ENCODE data around the gene ANKS1B.

The ANKS1B gene

DNA sequence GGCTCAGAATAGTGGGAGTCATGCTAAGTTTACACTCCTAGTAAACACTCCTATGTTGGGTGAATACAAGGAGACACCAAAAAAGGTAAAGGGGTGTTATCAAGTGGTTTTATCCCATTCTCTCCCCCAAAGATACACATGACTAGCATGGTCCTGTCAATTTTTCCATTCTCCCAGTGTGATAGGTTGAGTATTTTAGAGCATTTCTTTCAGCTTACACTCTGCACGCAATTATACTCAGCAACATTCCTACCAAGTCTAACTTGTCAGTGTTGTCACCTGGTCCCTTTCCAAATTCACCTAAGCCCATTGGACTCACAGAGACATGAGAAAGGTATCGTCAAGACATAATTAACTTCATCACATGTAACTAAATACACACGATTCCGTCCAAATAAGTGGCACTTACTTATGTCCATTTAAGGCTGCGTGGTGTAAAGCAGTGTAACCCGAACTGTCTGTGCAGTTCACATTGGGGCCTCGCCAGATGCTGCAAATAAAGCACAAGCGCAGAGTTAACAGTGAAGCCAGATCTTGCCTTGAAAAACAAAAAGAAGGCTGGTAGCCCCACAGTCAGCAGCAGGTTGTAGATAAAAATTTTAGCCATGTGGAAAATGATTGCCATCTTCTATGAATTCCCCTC lies 159.7 kb downstream of the ANKS1B start:
- POLR2A ChIA-PET (ENCODE audit: low non-redundant PET) = no interaction called here
- TF ChIP-seq, protein P1, sequence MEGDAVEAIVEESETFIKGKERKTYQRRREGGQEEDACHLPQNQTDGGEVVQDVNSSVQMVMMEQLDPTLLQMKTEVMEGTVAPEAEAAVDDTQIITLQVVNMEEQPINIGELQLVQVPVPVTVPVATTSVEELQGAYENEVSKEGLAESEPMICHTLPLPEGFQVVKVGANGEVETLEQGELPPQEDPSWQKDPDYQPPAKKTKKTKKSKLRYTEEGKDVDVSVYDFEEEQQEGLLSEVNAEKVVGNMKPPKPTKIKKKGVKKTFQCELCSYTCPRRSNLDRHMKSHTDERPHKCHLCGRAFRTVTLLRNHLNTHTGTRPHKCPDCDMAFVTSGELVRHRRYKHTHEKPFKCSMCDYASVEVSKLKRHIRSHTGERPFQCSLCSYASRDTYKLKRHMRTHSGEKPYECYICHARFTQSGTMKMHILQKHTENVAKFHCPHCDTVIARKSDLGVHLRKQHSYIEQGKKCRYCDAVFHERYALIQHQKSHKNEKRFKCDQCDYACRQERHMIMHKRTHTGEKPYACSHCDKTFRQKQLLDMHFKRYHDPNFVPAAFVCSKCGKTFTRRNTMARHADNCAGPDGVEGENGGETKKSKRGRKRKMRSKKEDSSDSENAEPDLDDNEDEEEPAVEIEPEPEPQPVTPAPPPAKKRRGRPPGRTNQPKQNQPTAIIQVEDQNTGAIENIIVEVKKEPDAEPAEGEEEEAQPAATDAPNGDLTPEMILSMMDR (conservative IDR thresholded peaks at IDR 0.05; ENCODE audit: low read depth) = no peak
- CTCF ChIA-PET = no interaction called here
- DNase-seq (ENCODE audit: low spot score) = no peak
- H3K27ac ChIP-seq = no peak overlapping the region

DNA sequence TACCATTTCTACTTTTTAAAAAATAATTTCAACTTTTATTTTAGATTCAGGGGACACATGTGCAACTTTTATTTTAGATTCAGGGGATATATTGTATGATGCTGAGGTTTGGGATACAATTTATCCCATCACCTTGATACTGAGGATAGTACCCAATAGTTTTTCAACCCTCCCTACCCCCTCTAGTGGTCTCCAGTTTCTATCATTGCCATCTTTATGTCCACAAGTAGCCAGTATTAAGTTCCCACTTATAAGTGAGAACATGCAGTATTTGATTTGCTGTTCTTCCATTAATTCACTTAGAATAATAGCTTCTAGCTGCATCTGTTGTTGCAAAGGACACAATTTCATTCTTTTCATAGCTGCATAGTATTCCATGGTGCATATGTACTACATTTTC lies 162.5 kb downstream of the ANKS1B start:
- H3K27ac ChIP-seq = no peak overlapping the region
- no peak for DNase-seq (ENCODE audit: low spot score)
- TF ChIP-seq, protein P1 (conservative IDR thresholded peaks at IDR 0.05; ENCODE audit: low read depth) = no peak
- ChIA-PET CTCF (interaction anchor here (0.6 to 0.7 kb wide), 2 partner anchors 149 to 1090 kb away, joined by 3 to 5 read pairs; no protein-coding TSS in a partner anchor), POLR2A (ENCODE audit: low non-redundant PET) (no interaction called here)

DNA sequence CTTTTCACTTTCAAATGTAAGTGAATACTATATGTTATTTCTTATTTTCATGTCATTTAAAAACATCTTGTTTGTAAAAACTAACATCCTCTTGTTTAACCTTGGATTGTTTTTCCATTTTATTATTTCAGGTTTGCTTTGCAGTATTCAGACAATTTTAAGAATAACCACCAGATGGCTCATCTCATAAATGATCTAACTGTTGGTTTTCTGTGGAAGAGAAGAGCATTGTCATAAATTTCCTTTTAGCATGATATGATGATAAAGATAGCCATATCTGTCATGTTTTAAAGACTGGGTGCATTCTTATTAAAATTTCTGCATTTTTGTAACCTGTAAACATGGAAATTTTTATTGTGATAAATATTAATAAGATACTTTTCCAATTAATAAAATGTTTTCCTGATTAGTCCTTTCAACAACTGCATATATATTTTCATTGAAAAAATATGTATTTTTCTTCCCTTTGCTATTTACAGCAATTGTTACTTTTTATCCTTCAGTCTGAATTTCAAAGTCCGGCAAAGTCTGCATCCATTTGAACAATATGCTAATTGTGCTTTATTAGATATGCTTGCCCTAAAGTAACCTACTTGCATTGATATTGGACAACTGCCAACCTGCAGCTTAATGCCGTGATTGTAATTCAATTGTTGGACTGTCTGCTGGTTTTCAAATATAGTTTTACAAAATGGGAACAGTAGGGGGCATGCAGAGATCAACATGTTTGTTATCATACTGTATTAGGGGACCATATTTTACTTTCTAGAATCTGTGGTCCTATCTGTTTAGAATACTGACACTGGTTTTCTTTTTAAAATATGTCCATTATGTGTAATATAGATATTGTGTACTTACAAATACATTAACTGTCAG lies 173.8 kb downstream of the ANKS1B start:
- ChIA-PET CTCF (interaction anchor here (0.6 kb wide), 1 partner anchor 351 kb away, joined by 4 read pairs; no protein-coding TSS in a partner anchor), POLR2A (ENCODE audit: low non-redundant PET) (no interaction called here)
- TF ChIP-seq, protein P1 (conservative IDR thresholded peaks at IDR 0.05; ENCODE audit: low read depth) = peak; percentile 42
- DNase-seq (ENCODE audit: low spot score) = no peak
- H3K27ac ChIP-seq = no peak overlapping the region

DNA sequence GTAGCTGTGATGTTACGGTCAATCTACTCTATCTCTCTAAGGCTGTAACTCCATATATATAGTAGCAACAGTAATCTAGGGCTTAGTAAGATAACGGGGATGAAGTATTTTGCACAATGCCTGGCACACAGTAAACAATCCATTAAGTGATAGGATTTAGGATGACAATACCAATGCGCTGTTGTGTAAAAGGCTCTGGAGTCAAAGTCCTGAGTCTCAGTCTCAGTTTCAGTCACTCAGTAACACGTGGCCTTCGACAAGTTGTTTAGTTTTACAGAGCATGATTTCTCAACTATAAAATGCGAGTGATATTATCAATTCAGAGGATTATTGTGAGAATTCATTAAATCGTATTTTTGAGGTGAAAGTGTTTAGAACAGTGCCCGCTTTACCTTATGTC lies 174.8 kb downstream of the ANKS1B start:
- CTCF ChIA-PET = interaction anchor here (0.8 kb wide), 1 partner anchor 391 kb away, joined by 4 read pairs; the partner anchor contains the start of gene ACTR6
- no peak for DNase-seq (ENCODE audit: low spot score)
- H3K27ac ChIP-seq = no peak overlapping the region
- POLR2A ChIA-PET (ENCODE audit: low non-redundant PET) = no interaction called here
- TF ChIP-seq, protein P1 (conservative IDR thresholded peaks at IDR 0.05; ENCODE audit: low read depth) = no peak

DNA sequence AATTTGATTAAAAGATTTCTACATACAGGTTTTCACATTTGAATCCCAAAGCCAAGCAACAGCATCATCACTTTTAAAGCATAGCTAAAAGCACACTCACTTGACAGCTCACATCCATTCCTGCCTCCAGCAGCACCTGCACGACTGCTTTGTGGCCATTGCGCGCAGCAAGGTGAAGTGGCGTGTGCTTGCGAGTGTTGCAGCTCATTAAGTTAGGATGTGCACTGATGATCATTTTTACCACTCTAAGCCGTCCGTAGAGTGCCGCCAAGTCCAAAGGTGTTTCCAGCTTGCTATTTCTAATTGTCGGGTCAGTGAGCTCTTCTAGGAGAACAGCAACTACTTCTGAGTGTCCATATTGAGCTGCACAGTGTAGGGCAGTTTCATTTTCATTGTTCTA lies 178.4 kb downstream of the ANKS1B start:
- TF ChIP-seq, protein P1 (conservative IDR thresholded peaks at IDR 0.05; ENCODE audit: low read depth) = no peak
- POLR2A ChIA-PET (ENCODE audit: low non-redundant PET) = no interaction called here
- CTCF ChIA-PET = interaction anchor here (0.5 kb wide), 1 partner anchor 594 kb away, joined by 4 read pairs; no protein-coding TSS in a partner anchor
- H3K27ac ChIP-seq = no peak overlapping the region
- no peak for DNase-seq (ENCODE audit: low spot score)

DNA sequence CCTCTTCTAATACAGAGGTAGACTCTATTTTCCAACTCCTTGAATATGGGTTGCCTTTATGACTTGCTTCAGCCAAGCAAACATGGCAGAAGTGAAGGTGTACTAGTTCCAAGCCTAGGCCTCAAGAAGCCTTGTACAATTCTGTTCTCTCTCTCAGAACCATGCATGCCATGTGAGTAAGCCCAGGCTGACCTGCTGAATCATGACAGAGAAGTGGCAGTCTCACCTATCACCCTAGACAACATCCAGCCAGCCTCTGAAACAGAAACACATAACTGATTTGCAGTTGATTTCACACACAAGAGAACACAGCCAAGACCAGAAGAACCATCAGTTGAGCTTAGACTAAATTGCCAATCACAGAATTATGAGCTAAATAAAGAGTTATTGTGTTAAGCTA lies 180.0 kb downstream of the ANKS1B start:
- DNase-seq (ENCODE audit: low spot score) = no peak
- no peak overlapping the region for H3K27ac ChIP-seq
- ChIA-PET POLR2A (ENCODE audit: low non-redundant PET) (no interaction called here), CTCF (no interaction called here)
- TF ChIP-seq, protein P1 (conservative IDR thresholded peaks at IDR 0.05; ENCODE audit: low read depth) = no peak
